GM10248 (cell line): ENCODE results near the gene LINGO4.

Source experiments
- CTCF ChIA-PET: fragments of 300-600 bp; sonication (Branson Sonifier 250); formaldehyde crosslinking; extraction: SDS; loops from one replicate; lab custom pipeline; 2021; ENCODE audit warnings: antibody characterized with exemption; lab: Yijun Ruan, JAX
- POLR2A ChIA-PET: fragments of 350-650 bp; sonication (Branson Sonifier 250); formaldehyde crosslinking; extraction: SDS; loops from one replicate; lab custom pipeline; 2020; ENCODE audit warnings: antibody characterized with exemption; lab: Yijun Ruan, JAX
- DNase-seq: peaks from one replicate; pipeline ENCODE4 v3.0.0; 2012; ENCODE audit errors: extremely low spot score
- TF ChIP-seq, protein P1 (sequence below): IDR thresholded peaks from 2 replicates; pipeline ENCODE4 v1.5.1; 2012; ENCODE audit warnings: mild to moderate bottlenecking, low read depth; ENCODE audit errors: extremely low read depth, missing control alignments, control extremely low read depth

The LINGO4 gene

DNA sequence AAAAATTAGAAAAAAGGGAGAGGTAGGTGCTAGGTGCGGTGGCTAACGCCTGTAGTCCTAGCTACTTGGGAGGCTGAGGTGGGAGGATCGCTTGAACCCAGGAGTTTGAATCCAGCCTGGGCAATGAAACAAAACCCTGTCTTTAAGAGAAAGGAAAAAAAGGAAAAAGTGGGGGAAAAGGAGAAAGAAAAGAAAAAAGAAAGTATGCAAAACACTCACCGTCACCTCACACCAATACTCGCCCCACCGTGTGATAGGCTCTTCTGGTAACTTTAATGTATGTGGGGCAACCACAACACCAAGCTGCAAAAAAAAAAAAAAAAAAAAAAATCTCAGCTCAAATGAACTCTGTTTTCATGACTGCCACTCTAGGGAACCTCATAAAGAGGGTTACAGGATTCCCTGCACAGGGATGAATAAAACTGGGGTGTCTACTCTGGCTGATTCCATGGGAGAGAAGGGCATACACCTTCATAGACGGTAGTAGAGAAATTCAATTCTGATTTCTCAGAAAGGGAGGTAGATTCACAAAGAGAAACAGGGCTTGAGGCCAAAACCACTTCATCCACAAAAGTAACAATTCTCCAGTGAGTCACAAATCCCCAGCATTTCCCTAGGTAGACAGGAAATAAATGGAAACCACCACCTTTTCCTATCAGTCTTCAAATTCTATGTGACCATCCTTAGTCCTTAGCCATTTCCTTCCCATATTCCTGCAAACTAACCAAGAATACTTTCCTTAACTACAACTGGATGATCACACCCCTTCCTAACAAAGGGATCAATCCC is 44.4 kb downstream of the LINGO4 start:
- TF ChIP-seq, protein P1, sequence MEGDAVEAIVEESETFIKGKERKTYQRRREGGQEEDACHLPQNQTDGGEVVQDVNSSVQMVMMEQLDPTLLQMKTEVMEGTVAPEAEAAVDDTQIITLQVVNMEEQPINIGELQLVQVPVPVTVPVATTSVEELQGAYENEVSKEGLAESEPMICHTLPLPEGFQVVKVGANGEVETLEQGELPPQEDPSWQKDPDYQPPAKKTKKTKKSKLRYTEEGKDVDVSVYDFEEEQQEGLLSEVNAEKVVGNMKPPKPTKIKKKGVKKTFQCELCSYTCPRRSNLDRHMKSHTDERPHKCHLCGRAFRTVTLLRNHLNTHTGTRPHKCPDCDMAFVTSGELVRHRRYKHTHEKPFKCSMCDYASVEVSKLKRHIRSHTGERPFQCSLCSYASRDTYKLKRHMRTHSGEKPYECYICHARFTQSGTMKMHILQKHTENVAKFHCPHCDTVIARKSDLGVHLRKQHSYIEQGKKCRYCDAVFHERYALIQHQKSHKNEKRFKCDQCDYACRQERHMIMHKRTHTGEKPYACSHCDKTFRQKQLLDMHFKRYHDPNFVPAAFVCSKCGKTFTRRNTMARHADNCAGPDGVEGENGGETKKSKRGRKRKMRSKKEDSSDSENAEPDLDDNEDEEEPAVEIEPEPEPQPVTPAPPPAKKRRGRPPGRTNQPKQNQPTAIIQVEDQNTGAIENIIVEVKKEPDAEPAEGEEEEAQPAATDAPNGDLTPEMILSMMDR = no peak
- CTCF ChIA-PET = interaction anchor here (1.0 kb wide), 1 partner anchor 27 kb away, joined by 3 read pairs; no protein-coding TSS in a partner anchor
- no peak for DNase-seq
- POLR2A ChIA-PET = interaction anchor here (0.6 kb wide), 1 partner anchor 29 kb away, joined by 3 read pairs; no protein-coding TSS in a partner anchor

DNA sequence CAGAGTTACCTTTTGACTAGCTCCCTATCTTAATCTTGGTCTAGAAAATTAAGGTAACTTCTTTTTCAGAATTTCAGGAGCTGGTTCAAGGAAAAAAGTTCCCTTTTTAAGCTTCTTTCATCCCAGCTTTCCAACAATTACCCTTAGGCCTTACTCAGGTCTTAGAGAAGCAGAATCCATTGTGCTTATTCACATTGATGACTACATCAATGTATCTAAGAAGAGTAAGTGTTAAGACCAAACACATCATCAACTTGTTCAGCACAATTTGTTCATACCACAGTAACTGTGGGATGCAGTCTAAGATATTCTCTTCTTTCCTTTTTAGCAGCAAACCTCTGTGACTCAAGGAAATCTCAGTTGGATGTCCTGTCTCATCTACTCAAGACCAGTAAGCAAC is 46.0 kb downstream of the LINGO4 start:
- DNase-seq = no peak
- POLR2A ChIA-PET = no interaction called here
- CTCF ChIA-PET = interaction anchor here (1.4 kb wide), 1 partner anchor 25 kb away, joined by 4 read pairs; no protein-coding TSS in a partner anchor
- TF ChIP-seq, protein P1 = no peak

DNA sequence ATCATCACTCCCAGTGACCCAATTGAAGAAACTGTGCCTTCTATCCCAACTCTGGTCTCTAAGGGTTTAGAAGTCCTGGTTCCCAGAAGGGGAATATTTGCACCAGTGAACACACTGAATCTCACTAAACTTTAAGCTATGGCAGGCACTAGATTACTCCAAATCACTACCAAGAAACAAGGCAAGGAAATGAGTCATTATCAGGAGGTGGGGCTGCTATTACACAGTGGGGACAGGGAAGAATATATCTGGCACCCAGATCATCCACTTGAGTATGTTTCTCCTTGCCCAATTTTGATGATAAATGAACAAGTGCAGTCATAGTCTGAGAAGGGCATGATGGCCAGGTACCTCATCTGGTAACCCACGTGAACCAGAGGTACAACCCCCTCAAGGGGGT is 48.9 kb downstream of the LINGO4 start:
- no peak for DNase-seq
- POLR2A ChIA-PET = no interaction called here
- CTCF ChIA-PET = interaction anchor here (1.0 kb wide), 1 partner anchor 415 kb away, joined by 3 read pairs; no protein-coding TSS in a partner anchor
- TF ChIP-seq, protein P1 = no peak
